Ovary (tissue), 3 donors: Measurements from ENCODE around the gene NPAS3.

ENCODE experiments used
- POLR2A ChIP-seq: fragments of 450-650 bp; IDR thresholded peaks from one replicate; pipeline ENCODE4 v1.6.1; 2017; ENCODE audit warnings: antibody characterized with exemption, mild to moderate bottlenecking, moderate library complexity
- TF ChIP-seq, protein P1 (sequence below), 3 donors: fragments of 450-650 bp in 2 of 3; fragments of 200-600 bp in 1 of 3; IDR thresholded peaks; one replicate each; pipeline versions ENCODE4 v1.5.1 to v1.8.0; 2016 to 2022; ENCODE audit warnings: antibody characterized with exemption in 3 of 3, mild to moderate bottlenecking in 1 of 3
- donor health status: DM: no; HTN: no; CAD: no.

DNA sequence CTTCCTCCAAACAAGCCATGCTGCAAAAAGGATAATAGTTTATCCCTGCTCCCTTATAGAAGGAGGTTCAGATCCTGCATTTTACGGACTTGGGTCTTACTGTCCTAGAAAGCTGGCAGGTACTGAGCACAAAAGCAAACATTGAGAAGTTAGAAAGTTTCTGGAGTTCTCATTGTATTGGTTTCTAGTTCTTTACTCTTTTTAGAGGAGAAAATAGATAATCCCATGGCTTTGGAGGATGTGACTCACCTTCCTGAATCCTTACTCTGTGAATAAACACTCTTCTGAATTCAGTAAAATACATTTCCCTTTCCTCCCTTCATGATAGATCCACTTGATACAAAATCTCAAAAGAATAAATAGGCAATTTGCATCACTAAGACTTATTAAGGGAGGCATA lies 188.9 kb downstream of the NPAS3 start:
- TF ChIP-seq, protein P1, sequence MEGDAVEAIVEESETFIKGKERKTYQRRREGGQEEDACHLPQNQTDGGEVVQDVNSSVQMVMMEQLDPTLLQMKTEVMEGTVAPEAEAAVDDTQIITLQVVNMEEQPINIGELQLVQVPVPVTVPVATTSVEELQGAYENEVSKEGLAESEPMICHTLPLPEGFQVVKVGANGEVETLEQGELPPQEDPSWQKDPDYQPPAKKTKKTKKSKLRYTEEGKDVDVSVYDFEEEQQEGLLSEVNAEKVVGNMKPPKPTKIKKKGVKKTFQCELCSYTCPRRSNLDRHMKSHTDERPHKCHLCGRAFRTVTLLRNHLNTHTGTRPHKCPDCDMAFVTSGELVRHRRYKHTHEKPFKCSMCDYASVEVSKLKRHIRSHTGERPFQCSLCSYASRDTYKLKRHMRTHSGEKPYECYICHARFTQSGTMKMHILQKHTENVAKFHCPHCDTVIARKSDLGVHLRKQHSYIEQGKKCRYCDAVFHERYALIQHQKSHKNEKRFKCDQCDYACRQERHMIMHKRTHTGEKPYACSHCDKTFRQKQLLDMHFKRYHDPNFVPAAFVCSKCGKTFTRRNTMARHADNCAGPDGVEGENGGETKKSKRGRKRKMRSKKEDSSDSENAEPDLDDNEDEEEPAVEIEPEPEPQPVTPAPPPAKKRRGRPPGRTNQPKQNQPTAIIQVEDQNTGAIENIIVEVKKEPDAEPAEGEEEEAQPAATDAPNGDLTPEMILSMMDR (IDR thresholded peaks at IDR 0.05), result no peak
- TF ChIP-seq POLR2A, result no peak
